Astrocyte (in vitro differentiated cells and primary cell): ENCODE measurements around the gene NDUFB11. TPM values are rescaled to one million over a fixed set of nuclear protein-coding genes. Genes with fewer than 3 reads are reported as not detected.

ENCODE experiments used
- DNase-seq: peaks from one replicate; pipeline ENCODE4 v3.0.0-alpha.2; 2010; ENCODE audit warnings: low read depth
- FAIRE-seq: peaks from 2 replicates; lab custom pipeline; 2011; peaks lifted over from hg19 to GRCh38; lab: Jason Lieb, UNC
- H2AFZ ChIP-seq: 2 replicates; pipeline ENCODE4 v1.6.0; 2012; ENCODE audit warnings: low read depth, low read length, inconsistent platforms
- H3K27ac ChIP-seq: 2 replicates; pipeline ENCODE4 v1.5.1; 2011; ENCODE audit warnings: low read depth, low read length, inconsistent platforms
- H3K27me3 ChIP-seq: 2 replicates; pipeline ENCODE4 v1.6.0; 2011; ENCODE audit warnings: low read length, inconsistent platforms; ENCODE audit not compliant: insufficient read depth
- H3K36me3 ChIP-seq: 2 replicates; pipeline ENCODE4 v1.5.1; 2011; ENCODE audit warnings: low read length, inconsistent platforms; ENCODE audit not compliant: insufficient read depth
- H3K4me1 ChIP-seq: 2 replicates; pipeline ENCODE4 v1.5.1; 2011; ENCODE audit warnings: low read length, inconsistent platforms; ENCODE audit not compliant: insufficient read depth
- H3K4me2 ChIP-seq: 2 replicates; pipeline ENCODE4 v1.6.0; 2012; ENCODE audit warnings: low read length, inconsistent platforms
- H3K4me3 ChIP-seq: 2 replicates; pipeline ENCODE4 v1.5.1; 2011; ENCODE audit warnings: low read depth, mild to moderate bottlenecking, low read length, inconsistent platforms; ENCODE audit not compliant: insufficient read depth
- H3K79me2 ChIP-seq: 2 replicates; pipeline ENCODE4 v1.6.0; 2012; ENCODE audit warnings: mild to moderate bottlenecking, low read length, inconsistent platforms; ENCODE audit not compliant: insufficient read depth
- H3K9ac ChIP-seq: 2 replicates; pipeline ENCODE4 v1.6.0; 2012; ENCODE audit warnings: mild to moderate bottlenecking, low read length, inconsistent platforms
- H3K9me3 ChIP-seq: 2 replicates; pipeline ENCODE4 v1.5.1; 2012; ENCODE audit warnings: low read depth, mild to moderate bottlenecking, low read length, inconsistent platforms; ENCODE audit not compliant: insufficient read depth
- H4K20me1 ChIP-seq: 2 replicates; pipeline ENCODE4 v1.6.0; 2012; ENCODE audit warnings: low read length, inconsistent platforms; ENCODE audit not compliant: insufficient read depth
- H3K27ac Mint-ChIP-seq: one replicate; pipeline ENCODE4 v1.8.0; 2021; ENCODE audit warnings: mild to moderate bottlenecking, mixed read lengths; ENCODE audit not compliant: unreplicated experiment
- H3K27me3 Mint-ChIP-seq: one replicate; pipeline ENCODE4 v1.8.0; 2021; ENCODE audit warnings: low read depth, mixed read lengths; ENCODE audit not compliant: unreplicated experiment
- H3K36me3 Mint-ChIP-seq: one replicate; pipeline ENCODE4 v1.8.0; 2021; ENCODE audit warnings: low read depth, mixed read lengths; ENCODE audit not compliant: unreplicated experiment
- H3K4me1 Mint-ChIP-seq: one replicate; pipeline ENCODE4 v1.8.0; 2021; ENCODE audit warnings: low read depth, mixed read lengths; ENCODE audit not compliant: unreplicated experiment
- H3K4me3 Mint-ChIP-seq: one replicate; pipeline ENCODE4 v1.8.0; 2021; ENCODE audit warnings: mild to moderate bottlenecking, moderate library complexity, mixed read lengths; ENCODE audit not compliant: unreplicated experiment
- H3K9me3 Mint-ChIP-seq: one replicate; pipeline ENCODE4 v1.8.0; 2021; ENCODE audit warnings: mild to moderate bottlenecking, mixed read lengths; ENCODE audit not compliant: unreplicated experiment
- CTCF ChIP-seq: IDR thresholded peaks from 2 replicates; pipeline ENCODE4 v1.5.1; 2011; ENCODE audit warnings: low read depth, mild to moderate bottlenecking, inconsistent platforms, low read length, moderate library complexity; ENCODE audit not compliant: insufficient read depth
- EZH2 ChIP-seq: IDR thresholded peaks from 2 replicates; pipeline ENCODE4 v1.6.1; 2012; ENCODE audit warnings: mild to moderate bottlenecking, low read length, inconsistent platforms; ENCODE audit not compliant: insufficient read depth
- total RNA-seq: library from RNA; stranded (reverse); gene quantifications from 2 replicates; pipeline ENCODE4 v1.2.1, GENCODE V29; 2021

NDUFB11 gene
- total RNA-seq, 1 donor from 2014 or later: 86.3 TPM

- Mint-ChIP-seq H3K9me3 (no peaks in the 10 kb centered on the region), H3K4me1 (no peaks in the 10 kb centered on the region), H3K4me3 (no peak overlapping the region), H3K27me3 (no peaks in the 10 kb centered on the region), H3K27ac (no peak overlapping the region), H3K36me3 (peaks cover 4% of the 10 kb centered on the region)
- no peaks in the 10 kb centered on the region for H3K9me3 ChIP-seq
- no peak overlapping the region for H3K4me2 ChIP-seq
- H3K4me3 ChIP-seq: no peak overlapping the region
- no peak for DNase-seq
- no peak for TF ChIP-seq CTCF
- no peak for TF ChIP-seq EZH2
- no peak overlapping the region for H2AFZ ChIP-seq
- no peaks in the 10 kb centered on the region for H3K79me2 ChIP-seq
- no peak for FAIRE-seq
- H3K27ac ChIP-seq: no peak overlapping the region
- H3K36me3 ChIP-seq: peaks cover 6% of the 10 kb centered on the region
- no peaks in the 10 kb centered on the region for H3K4me1 ChIP-seq
- no peak overlapping the region for H3K9ac ChIP-seq
- no peaks in the 10 kb centered on the region for H3K27me3 ChIP-seq
- H4K20me1 ChIP-seq: peaks cover 9% of the 10 kb centered on the region
These were observed 35.8 kb upstream of the NDUFB11 start for GRCh38 chrX:47180346-47180745.

GRCh38 chrX:47179928-47180255 is 35.4 kb upstream of the NDUFB11 start:
- no peaks in the 10 kb centered on the region for H3K4me1 Mint-ChIP-seq

More at GRCh38 chrX:47179928-47180255, 35.4 kb upstream of the NDUFB11 start:
- no peak overlapping the region for H3K9ac ChIP-seq
- no peaks in the 10 kb centered on the region for H3K4me1 ChIP-seq
- DNase-seq (no peak), FAIRE-seq (no peak)
- peaks cover 6% of the 10 kb centered on the region for H3K36me3 ChIP-seq
- Mint-ChIP-seq H3K27me3 (no peaks in the 10 kb centered on the region), H3K4me3 (no peak overlapping the region), H3K36me3 (peaks cover 4% of the 10 kb centered on the region), H3K27ac (no peak overlapping the region), H3K9me3 (no peaks in the 10 kb centered on the region)
- TF ChIP-seq CTCF (no peak), EZH2 (no peak)
- H2AFZ ChIP-seq: no peak overlapping the region
- H3K4me2 ChIP-seq: no peak overlapping the region
- no peak overlapping the region for H3K4me3 ChIP-seq
- no peaks in the 10 kb centered on the region for H3K9me3 ChIP-seq
- H3K27me3 ChIP-seq: no peaks in the 10 kb centered on the region
- H4K20me1 ChIP-seq: peaks cover 9% of the 10 kb centered on the region
- H3K79me2 ChIP-seq: no peaks in the 10 kb centered on the region
- no peak overlapping the region for H3K27ac ChIP-seq
